Upper lobe of left lung (tissue), 6 donors: ENCODE data around the gene CTAGE9. TPM values are rescaled to one million over a fixed set of nuclear protein-coding genes. Genes with fewer than 3 reads are reported as not detected.

Experiments
- ATAC-seq, 2 donors: fragments of 200-7000 bp; cut with Tn5 transposase; one replicate each; pipeline ENCODE4 v1.9.1; 2022; ENCODE audit warnings: mild to moderate bottlenecking in 2 of 2, moderate library complexity in 2 of 2; ENCODE audit not compliant: low FRiP score in 2 of 2
- DNase-seq, 2 donors: peaks; one replicate each; pipeline ENCODE4 v3.0.0-alpha.2; 2019 to 2020
- H3K27ac ChIP-seq, 4 donors: fragments of 200-600 bp; sonication (generic); one replicate each; pipeline ENCODE4 v1.5.1; 2016 to 2019
- H3K27me3 ChIP-seq, 4 donors: fragments of 200-600 bp; sonication (generic); one replicate each; pipeline ENCODE4 v1.5.1; 2017 to 2019
- H3K36me3 ChIP-seq, 4 donors: fragments of 200-600 bp; sonication (generic); one replicate each; pipeline ENCODE4 v1.5.1; 2016 to 2019
- H3K4me1 ChIP-seq, 4 donors: fragments of 200-600 bp; sonication (generic); one replicate each; pipeline ENCODE4 v1.5.1; 2018 to 2019
- H3K4me3 ChIP-seq, 4 donors: fragments of 200-600 bp; sonication (generic); one replicate each; pipeline ENCODE4 v1.5.1; 2017 to 2019; ENCODE audit warnings: mild to moderate bottlenecking in 2 of 4, moderate library complexity in 1 of 4
- H3K9me3 ChIP-seq, 4 donors: fragments of 200-600 bp; sonication (generic); one replicate each; pipeline ENCODE4 v1.5.1; 2018 to 2019
- EP300 ChIP-seq, 4 donors: sonication (generic); formaldehyde crosslinking; IDR thresholded peaks; one replicate each; pipeline ENCODE4 v1.5.1; 2017; ENCODE audit warnings: antibody characterized with exemption in 4 of 4, control low read depth in 2 of 4
- POLR2A ChIP-seq, 4 donors: fragments of 450-650 bp; IDR thresholded peaks; one replicate each; pipeline ENCODE4 v1.5.1; 2016 to 2017; ENCODE audit warnings: antibody characterized with exemption in 4 of 4, mild to moderate bottlenecking in 2 of 4
- POLR2AphosphoS5 ChIP-seq, 2 donors: sonication (generic); formaldehyde crosslinking; IDR thresholded peaks; one replicate each; pipeline ENCODE4 v1.5.1; 2017; ENCODE audit warnings: antibody characterized with exemption in 2 of 2
- WGBS, 2 donors: methylation state at CpG; one replicate each; pipeline ENCODE4 v1.1.5; 2017 to 2018; 5-methylcytosine and 5-hydroxymethylcytosine counted together
- total RNA-seq, 6 donors: library from RNA; depleted of rRNA in 4 of 6; stranded (reverse); fragments of >200 nt in 4 of 6; gene quantifications; one replicate each; pipeline versions ENCODE4 v1.1.0 to v1.2.1, GENCODE V29; 2016 to 2021
- TF ChIP-seq, protein P1 (sequence below), 6 experiments: fragments of 450-650 bp in 4 of 6; fragments of 200-600 bp in 2 of 6; sonication (generic) in 2 of 6; IDR thresholded peaks; one replicate each; pipeline ENCODE4 v1.5.1; 2016 to 2019; ENCODE audit warnings: antibody characterized with exemption in 6 of 6
- donor health status: DM: no; HTN: no; CAD: no; lungs with moderate emphysema.
- donor health status: DM: no; HTN: yes; CAD: no; lungs with severe emphysema.

Gene CTAGE9
- total RNA-seq, 6 donors from 2014 or later, result not detected

DNA sequence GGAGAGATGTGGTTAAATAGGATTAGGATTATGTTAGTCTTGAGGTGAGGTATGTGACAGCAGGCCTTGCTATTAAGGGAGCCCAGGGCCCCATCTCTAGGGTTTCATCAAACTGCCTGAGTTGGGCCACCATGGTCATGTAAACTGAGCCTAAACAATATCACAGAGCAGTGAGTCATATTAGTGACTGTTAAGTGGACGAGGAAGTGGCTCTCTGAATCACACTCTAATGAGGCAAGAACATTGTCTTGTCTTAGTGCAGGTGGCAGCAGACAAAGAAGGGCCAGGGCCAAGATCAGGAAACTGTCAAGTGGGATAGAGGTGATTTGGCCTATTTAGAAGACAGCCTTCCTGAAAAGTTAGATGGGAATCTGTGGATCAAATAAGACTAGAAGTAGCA is 50.6 kb downstream of the CTAGE9 start:
- Histone ChIP-seq H3K9me3 (no peaks in the 10 kb centered on the region), H3K4me1 (no peaks in the 10 kb centered on the region), H3K36me3 (no peaks in the 10 kb centered on the region), H3K27ac (no peak overlapping the region), H3K27me3 (no peaks in the 10 kb centered on the region), H3K4me3 (no peak overlapping the region)
- TF ChIP-seq POLR2AphosphoS5 (IDR thresholded peaks at IDR 0.05) (no peak), EP300 (IDR thresholded peaks at IDR 0.05) (no peak), POLR2A (IDR thresholded peaks at IDR 0.05) (no peak)
- TF ChIP-seq, protein P1, sequence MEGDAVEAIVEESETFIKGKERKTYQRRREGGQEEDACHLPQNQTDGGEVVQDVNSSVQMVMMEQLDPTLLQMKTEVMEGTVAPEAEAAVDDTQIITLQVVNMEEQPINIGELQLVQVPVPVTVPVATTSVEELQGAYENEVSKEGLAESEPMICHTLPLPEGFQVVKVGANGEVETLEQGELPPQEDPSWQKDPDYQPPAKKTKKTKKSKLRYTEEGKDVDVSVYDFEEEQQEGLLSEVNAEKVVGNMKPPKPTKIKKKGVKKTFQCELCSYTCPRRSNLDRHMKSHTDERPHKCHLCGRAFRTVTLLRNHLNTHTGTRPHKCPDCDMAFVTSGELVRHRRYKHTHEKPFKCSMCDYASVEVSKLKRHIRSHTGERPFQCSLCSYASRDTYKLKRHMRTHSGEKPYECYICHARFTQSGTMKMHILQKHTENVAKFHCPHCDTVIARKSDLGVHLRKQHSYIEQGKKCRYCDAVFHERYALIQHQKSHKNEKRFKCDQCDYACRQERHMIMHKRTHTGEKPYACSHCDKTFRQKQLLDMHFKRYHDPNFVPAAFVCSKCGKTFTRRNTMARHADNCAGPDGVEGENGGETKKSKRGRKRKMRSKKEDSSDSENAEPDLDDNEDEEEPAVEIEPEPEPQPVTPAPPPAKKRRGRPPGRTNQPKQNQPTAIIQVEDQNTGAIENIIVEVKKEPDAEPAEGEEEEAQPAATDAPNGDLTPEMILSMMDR (IDR thresholded peaks at IDR 0.05), result no peak
- WGBS, 2 donors, result 50 to 75% methylated on average over 1 of the region's 1 CpG
- ATAC-seq (no peak), DNase-seq (no peak)

Other genes with a start within 250 kb of the CTAGE9 start
- gene ARG1, start 137.8 kb downstream of the CTAGE9 start, total RNA-seq, result 1 to 10 TPM in 5 of 6 donors, not detected in 1; 1.2 to 5.1 (median 3.7) TPM
- 10 to 100 TPM; 18.1 to 46.2 (median 23.9) TPM for gene MED23, start 82.8 kb downstream of the CTAGE9 start, total RNA-seq
- gene ENPP3, start 73.7 kb downstream of the CTAGE9 start, total RNA-seq, result 1 to 10 TPM in 2 of 6 donors, under 1 TPM in 4; under 0.01 to 2.1 (median 0.39) TPM
- 1 to 10 TPM in 1 of 6 donors, not detected in 5; 5.2 TPM for gene OR2A4, start 9.6 kb downstream of the CTAGE9 start, total RNA-seq
- 1 to 10 TPM in 5 of 6 donors, under 1 TPM in 1; 0.89 to 2.4 (median 1.5) TPM for gene ENPP1, start 97.0 kb upstream of the CTAGE9 start, total RNA-seq
- 100 to 1,000 TPM in 5 of 6 donors, 10 to 100 TPM in 1; 96.4 to 320 (median 210) TPM for gene CCN2, start 240.4 kb upstream of the CTAGE9 start, total RNA-seq